Measurements from ENCODE around the gene CETP. TPM values are rescaled to one million over a fixed set of nuclear protein-coding genes. Genes with fewer than 3 reads are reported as not detected.

Gene CETP
- total RNA-seq, 1 experiment from 2014 or later = not detected

DNA sequence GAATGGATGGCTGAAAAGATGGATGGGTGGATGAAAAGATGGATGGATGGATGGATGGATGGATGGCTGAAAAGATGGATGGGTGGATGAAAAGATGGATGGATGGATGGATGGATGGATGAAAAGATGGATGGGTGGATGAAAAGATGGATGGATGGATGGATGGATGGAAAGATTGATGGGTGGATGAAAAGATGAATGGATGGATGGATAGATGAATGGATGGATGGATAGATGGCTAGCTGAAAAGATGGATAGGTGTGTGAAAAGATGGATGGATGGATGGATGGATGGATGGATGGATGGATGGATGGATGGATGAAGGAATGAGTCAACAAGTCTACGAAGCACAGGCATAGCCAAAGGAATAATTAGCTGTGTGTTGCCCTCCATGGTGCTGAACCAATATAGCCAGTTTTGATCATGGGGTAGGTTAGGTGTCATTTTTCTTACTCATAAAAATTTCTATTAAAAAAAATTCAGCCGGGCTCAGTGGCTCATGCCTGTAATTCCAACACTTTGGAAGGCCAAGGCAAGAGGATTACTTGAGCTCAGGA is 68.7 kb downstream of the CETP start:
- no peaks in the 10 kb centered on the region for H3K4me1 ChIP-seq (ENCODE audit: insufficient read depth, low read length)
- TF ChIP-seq, protein P1, sequence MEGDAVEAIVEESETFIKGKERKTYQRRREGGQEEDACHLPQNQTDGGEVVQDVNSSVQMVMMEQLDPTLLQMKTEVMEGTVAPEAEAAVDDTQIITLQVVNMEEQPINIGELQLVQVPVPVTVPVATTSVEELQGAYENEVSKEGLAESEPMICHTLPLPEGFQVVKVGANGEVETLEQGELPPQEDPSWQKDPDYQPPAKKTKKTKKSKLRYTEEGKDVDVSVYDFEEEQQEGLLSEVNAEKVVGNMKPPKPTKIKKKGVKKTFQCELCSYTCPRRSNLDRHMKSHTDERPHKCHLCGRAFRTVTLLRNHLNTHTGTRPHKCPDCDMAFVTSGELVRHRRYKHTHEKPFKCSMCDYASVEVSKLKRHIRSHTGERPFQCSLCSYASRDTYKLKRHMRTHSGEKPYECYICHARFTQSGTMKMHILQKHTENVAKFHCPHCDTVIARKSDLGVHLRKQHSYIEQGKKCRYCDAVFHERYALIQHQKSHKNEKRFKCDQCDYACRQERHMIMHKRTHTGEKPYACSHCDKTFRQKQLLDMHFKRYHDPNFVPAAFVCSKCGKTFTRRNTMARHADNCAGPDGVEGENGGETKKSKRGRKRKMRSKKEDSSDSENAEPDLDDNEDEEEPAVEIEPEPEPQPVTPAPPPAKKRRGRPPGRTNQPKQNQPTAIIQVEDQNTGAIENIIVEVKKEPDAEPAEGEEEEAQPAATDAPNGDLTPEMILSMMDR (conservative IDR thresholded peaks at IDR 0.05; ENCODE audit: low read depth, low read length) = no peak
- no peak for TF ChIP-seq EZH2 (IDR thresholded peaks at IDR 0.05; ENCODE audit: low read length, unreplicated experiment)
- TF ChIP-seq EZH2phosphoT487 (IDR thresholded peaks at IDR 0.05; ENCODE audit: borderline replicate concordance, low read length) = no peak
- H3K9me3 ChIP-seq (ENCODE audit: low read length) = no peaks in the 10 kb centered on the region
- no peak for DNase-seq
- no peaks in the 10 kb centered on the region for H3F3A ChIP-seq (ENCODE audit: low read length, unreplicated experiment)
- ChIA-PET POLR2A (ENCODE audit: unreplicated experiment) (interaction anchor here (0.5 kb wide), 1 partner anchor 10 kb away, joined by 3 read pairs; no protein-coding TSS in a partner anchor), CTCF (no interaction called here)
- no TSS peak for BruUV-seq (replicated peaks)
- H3K9me2 ChIP-seq (replicated peaks; ENCODE audit: low read length) = no peaks in the 10 kb centered on the region
- H3K27me3 ChIP-seq (ENCODE audit: low read length) = no peaks in the 10 kb centered on the region
- H3K79me2 ChIP-seq (ENCODE audit: low read length) = no peaks in the 10 kb centered on the region
- H3K9ac ChIP-seq (ENCODE audit: low read length) = no peak overlapping the region
- H4K20me1 ChIP-seq (ENCODE audit: low read length) = no peaks in the 10 kb centered on the region
- H3K27ac ChIP-seq (ENCODE audit: low read length) = no peak overlapping the region
- no peak overlapping the region for H3K4me3 ChIP-seq (ENCODE audit: low read length)
- H3K4me2 ChIP-seq (ENCODE audit: low read length) = no peak overlapping the region
- H3K36me3 ChIP-seq (ENCODE audit: low read depth, low read length) = no peaks in the 10 kb centered on the region
- no peak overlapping the region for H2AFZ ChIP-seq (ENCODE audit: low read length)
- intact Hi-C loops (cut with micrococcal nuclease) = no loop called here
- no peak for ATAC-seq

GRCh38 chr16:57031156-57031555 is 69.4 kb downstream of the CETP start:
- ATAC-seq = no peak
- CTCF ChIA-PET = no interaction called here
- no peaks in the 10 kb centered on the region for H4K20me1 ChIP-seq (ENCODE audit: low read length)
- POLR2A ChIA-PET (ENCODE audit: unreplicated experiment) = no interaction called here
- H3K79me2 ChIP-seq (ENCODE audit: low read length) = no peaks in the 10 kb centered on the region
- H3K4me3 ChIP-seq (ENCODE audit: low read length) = no peak overlapping the region
- H2AFZ ChIP-seq (ENCODE audit: low read length) = no peak overlapping the region
- H3F3A ChIP-seq (ENCODE audit: low read length, unreplicated experiment) = no peaks in the 10 kb centered on the region
- no peaks in the 10 kb centered on the region for H3K9me3 ChIP-seq (ENCODE audit: low read length)
- H3K9ac ChIP-seq (ENCODE audit: low read length) = no peak overlapping the region
- intact Hi-C loops (cut with micrococcal nuclease) = no loop called here
- no peaks in the 10 kb centered on the region for H3K4me1 ChIP-seq (ENCODE audit: insufficient read depth, low read length)
- no peaks in the 10 kb centered on the region for H3K9me2 ChIP-seq (replicated peaks; ENCODE audit: low read length)
- TF ChIP-seq EZH2 (IDR thresholded peaks at IDR 0.05; ENCODE audit: low read length, unreplicated experiment) = no peak
- TF ChIP-seq EZH2phosphoT487 (IDR thresholded peaks at IDR 0.05; ENCODE audit: borderline replicate concordance, low read length) = no peak
- TF ChIP-seq, protein P1 (conservative IDR thresholded peaks at IDR 0.05; ENCODE audit: low read depth, low read length) = no peak
- no peak overlapping the region for H3K27ac ChIP-seq (ENCODE audit: low read length)
- no TSS peak for BruUV-seq (replicated peaks)
- DNase-seq = no peak
- no peak overlapping the region for H3K4me2 ChIP-seq (ENCODE audit: low read length)
- H3K27me3 ChIP-seq (ENCODE audit: low read length) = no peaks in the 10 kb centered on the region
- H3K36me3 ChIP-seq (ENCODE audit: low read depth, low read length) = no peaks in the 10 kb centered on the region

GRCh38 chr16:57032346-57032745 is 70.6 kb downstream of the CETP start:
- ChIA-PET POLR2A (ENCODE audit: unreplicated experiment) (no interaction called here), CTCF (interaction anchor here (0.6 kb wide), 1 partner anchor 56 kb away, joined by 6 read pairs; no protein-coding TSS in a partner anchor)
- Histone ChIP-seq H3K4me1 (ENCODE audit: insufficient read depth, low read length) (no peaks in the 10 kb centered on the region), H3K36me3 (ENCODE audit: low read depth, low read length) (no peaks in the 10 kb centered on the region), H3K9ac (ENCODE audit: low read length) (no peak overlapping the region), H2AFZ (ENCODE audit: low read length) (no peak overlapping the region), H3K79me2 (ENCODE audit: low read length) (no peaks in the 10 kb centered on the region), H3K9me3 (ENCODE audit: low read length) (no peaks in the 10 kb centered on the region), H3K4me2 (ENCODE audit: low read length) (no peak overlapping the region), H3K27me3 (ENCODE audit: low read length) (no peaks in the 10 kb centered on the region), H4K20me1 (ENCODE audit: low read length) (no peaks in the 10 kb centered on the region), H3F3A (ENCODE audit: low read length, unreplicated experiment) (no peaks in the 10 kb centered on the region), H3K9me2 (replicated peaks; ENCODE audit: low read length) (no peaks in the 10 kb centered on the region), H3K4me3 (ENCODE audit: low read length) (no peak overlapping the region), H3K27ac (ENCODE audit: low read length) (no peak overlapping the region)
- no TSS peak for BruUV-seq (replicated peaks)
- intact Hi-C loops (cut with micrococcal nuclease) = no loop called here
- DNase-seq (no peak), ATAC-seq (no peak)
- TF ChIP-seq, protein P1 (conservative IDR thresholded peaks at IDR 0.05; ENCODE audit: low read depth, low read length) = no peak
- TF ChIP-seq EZH2 (IDR thresholded peaks at IDR 0.05; ENCODE audit: low read length, unreplicated experiment) = no peak
- TF ChIP-seq EZH2phosphoT487 (IDR thresholded peaks at IDR 0.05; ENCODE audit: borderline replicate concordance, low read length) = no peak

Data from PC-3 (cell line).